Measurements from ENCODE around the gene ANKRD27.

ANKRD27 gene

DNA sequence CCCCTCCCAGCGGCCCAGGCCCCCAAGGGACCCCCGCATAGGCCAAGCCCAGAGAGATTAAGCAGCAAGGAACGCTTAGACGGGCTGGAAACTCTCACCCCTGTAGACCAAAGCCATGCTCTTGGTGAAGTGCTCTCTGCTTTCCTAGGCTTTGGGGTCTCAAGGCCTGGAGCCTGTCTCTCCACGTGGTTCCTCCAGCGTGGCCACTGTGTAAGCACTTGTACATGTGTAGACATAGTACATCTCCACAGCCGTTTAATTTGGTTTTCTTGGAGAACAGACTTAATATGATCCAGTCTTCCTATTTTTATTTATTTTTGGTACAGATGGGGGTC, 17.7 kb upstream of the ANKRD27 start:
- Histone ChIP-seq H3K9ac (peak overlapping the region; percentile 89 to 96 (median 94)), H3K27ac (peak overlapping the region; percentile 84 to 97 (median 95)), H3K4me2 (peak overlapping the region; percentile 88 to 98 (median 93)), H4K20me1 (peaks cover 0 to 40% (median 22%) of the 10 kb centered on the region in 11 experiments; a peak in 14 of 22 replicates), H3K36me3 (peaks cover 3 to 47% (median 45%) of the 10 kb centered on the region in 11 experiments; a peak in 21 of 22 replicates), H3K27me3 (no peaks in the 10 kb centered on the region), H3K9me3 (replicated peaks in 1 of 11) (peaks cover 0 to 48% (median 45%) of the 10 kb centered on the region in 11 experiments; a peak in 20 of 22 replicates), H3K4me1 (peaks cover 43 to 86% (median 49%) of the 10 kb centered on the region in 10 experiments), H3K4me3 (peak overlapping the region; percentile 71 to 86 (median 78))
- no peak for TF ChIP-seq Cebpa-rat (IDR thresholded peaks at IDR 0.05)

DNA sequence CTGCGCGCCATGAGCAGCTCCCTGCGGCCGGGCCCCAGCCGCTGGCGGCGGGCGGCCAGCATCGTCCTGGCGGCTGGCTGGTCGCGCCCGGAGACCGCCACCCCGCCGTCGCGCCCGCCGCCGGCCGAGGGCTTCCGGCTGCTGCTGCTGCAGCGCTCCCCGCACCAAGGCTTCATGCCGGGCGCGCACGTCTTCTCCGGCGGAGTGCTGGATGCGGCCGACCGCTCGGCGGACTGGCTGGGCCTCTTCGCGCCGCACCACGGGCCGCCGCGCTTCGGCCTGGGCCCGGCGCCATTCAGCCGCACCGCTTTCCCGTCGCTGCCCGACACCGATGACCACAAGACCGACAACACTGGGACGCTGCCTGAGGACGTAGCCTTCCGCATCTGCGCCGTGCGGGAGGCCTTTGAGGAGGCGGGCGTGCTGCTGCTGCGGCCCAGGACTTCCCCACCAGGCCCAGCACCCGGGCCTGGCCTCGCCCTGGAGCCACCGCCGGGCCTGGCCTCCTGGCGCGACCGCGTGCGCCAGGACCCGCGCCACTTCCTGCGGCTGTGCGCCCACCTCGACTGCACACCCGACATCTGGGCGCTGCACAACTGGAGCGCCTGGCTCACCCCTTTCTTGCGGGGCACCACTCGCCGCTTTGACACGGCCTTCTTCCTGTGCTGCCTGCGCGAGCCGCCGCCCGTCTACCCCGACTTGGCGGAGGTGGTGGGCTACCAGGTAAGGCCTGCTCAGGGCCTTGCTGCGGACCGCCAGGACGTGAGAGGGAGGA, 17.2 kb upstream of the ANKRD27 start:
- peak overlapping the region; percentile 89 to 96 (median 94) for H3K9ac ChIP-seq
- peak overlapping the region; percentile 71 to 86 (median 78) for H3K4me3 ChIP-seq
- no peak for TF ChIP-seq Cebpa-rat (IDR thresholded peaks at IDR 0.05)
- peaks cover 0 to 35% (median 18%) of the 10 kb centered on the region in 11 experiments; a peak in 13 of 22 replicates for H4K20me1 ChIP-seq
- peak overlapping the region; percentile 84 to 97 (median 95) for H3K27ac ChIP-seq
- peak overlapping the region; percentile 88 to 98 (median 93) for H3K4me2 ChIP-seq
- H3K9me3 ChIP-seq (replicated peaks in 1 of 11), result peaks cover 0 to 42% (median 39%) of the 10 kb centered on the region in 11 experiments; a peak in 20 of 22 replicates
- no peaks in the 10 kb centered on the region for H3K27me3 ChIP-seq
- H3K4me1 ChIP-seq, result peaks cover 43 to 81% (median 49%) of the 10 kb centered on the region in 10 experiments
- peaks cover 0 to 42% (median 39%) of the 10 kb centered on the region in 11 experiments; a peak in 20 of 22 replicates for H3K36me3 ChIP-seq

DNA sequence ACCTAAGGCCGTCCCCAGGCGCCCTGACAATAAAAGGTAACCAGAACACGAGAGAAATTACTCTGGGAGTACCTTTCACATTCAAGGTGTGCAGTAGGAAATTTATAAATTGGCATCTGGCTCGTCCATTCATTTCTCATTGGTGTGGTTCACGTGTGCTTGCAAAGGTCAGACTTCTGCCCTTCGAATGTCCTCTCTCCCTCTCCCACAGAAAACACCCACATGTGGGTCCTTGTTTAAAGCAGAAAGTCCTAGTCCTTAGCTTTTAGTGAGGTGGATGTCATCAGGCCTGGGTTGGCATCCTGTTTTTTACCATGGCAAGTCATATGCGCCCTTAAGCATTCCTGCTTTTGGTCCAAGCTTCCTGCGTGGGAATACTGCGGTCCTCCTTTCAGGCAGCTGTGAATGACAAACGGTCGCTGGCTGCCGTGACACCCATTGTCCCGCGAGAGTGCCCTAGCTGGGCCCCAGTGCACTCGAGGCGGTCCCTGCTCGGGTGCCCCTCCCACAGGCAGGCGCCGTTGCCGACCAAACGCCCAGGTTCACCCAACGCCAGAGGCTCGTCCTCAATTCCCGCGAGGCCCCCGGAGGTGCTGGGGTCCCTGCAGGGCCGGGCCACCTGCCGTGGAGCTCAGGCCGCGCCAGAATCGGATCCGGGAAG, 16.4 kb upstream of the ANKRD27 start, which contains the start of gene NUDT19:
Gene NUDT19 (plus strand): TSS at position 531 of the 661 bp plus-strand sequence. CDS start 140 bp downstream, outside the sequence.
- peaks cover 43 to 74% (median 49%) of the 10 kb centered on the region in 10 experiments for H3K4me1 ChIP-seq
- peaks cover 4 to 34% (median 32%) of the 10 kb centered on the region in 11 experiments; a peak in 19 of 22 replicates for H3K36me3 ChIP-seq
- H3K4me2 ChIP-seq, result peak within 1 kb of the TSS; percentile 88 to 98 (median 93)
- no peak for TF ChIP-seq Cebpa-rat (IDR thresholded peaks at IDR 0.05)
- H4K20me1 ChIP-seq, result peaks cover 0 to 28% (median 11%) of the 10 kb centered on the region in 11 experiments; a peak in 12 of 22 replicates
- H3K9ac ChIP-seq, result peak within 1 kb of the TSS; percentile 89 to 96 (median 94)
- peak within 1 kb of the TSS; percentile 84 to 97 (median 95) for H3K27ac ChIP-seq
- H3K27me3 ChIP-seq, result no peaks in the 10 kb centered on the region
- H3K9me3 ChIP-seq (replicated peaks in 1 of 11), result peaks cover 0 to 35% (median 32%) of the 10 kb centered on the region in 11 experiments; a peak in 20 of 22 replicates
- peak within 1 kb of the TSS; percentile 71 to 86 (median 78) for H3K4me3 ChIP-seq

- peaks cover 0 to 5% (median 4%) of the 10 kb centered on the region in 11 experiments; a peak in 18 of 22 replicates for H3K9me3 ChIP-seq (replicated peaks in 1 of 11)
- no peak overlapping the region for H3K9ac ChIP-seq
- no peak overlapping the region for H3K4me3 ChIP-seq
- no peak for TF ChIP-seq Cebpa-rat (IDR thresholded peaks at IDR 0.05)
- H3K4me2 ChIP-seq, result peak overlapping the region in 1 of 11 experiments; percentile 45; a peak in 2 of 22 replicates
- no peak overlapping the region for H3K27ac ChIP-seq
- H3K4me1 ChIP-seq, result peaks cover 29 to 43% (median 34%) of the 10 kb centered on the region in 10 experiments
- H3K36me3 ChIP-seq, result peaks cover 0 to 5% (median 2%) of the 10 kb centered on the region in 11 experiments; a peak in 11 of 22 replicates
- no peaks in the 10 kb centered on the region for H3K27me3 ChIP-seq
- H4K20me1 ChIP-seq, result no peaks in the 10 kb centered on the region; a peak in 2 of 22 replicates
These were observed 13.3 kb upstream of the ANKRD27 start for GRCh38 chr19:32688311-32688710.

DNA sequence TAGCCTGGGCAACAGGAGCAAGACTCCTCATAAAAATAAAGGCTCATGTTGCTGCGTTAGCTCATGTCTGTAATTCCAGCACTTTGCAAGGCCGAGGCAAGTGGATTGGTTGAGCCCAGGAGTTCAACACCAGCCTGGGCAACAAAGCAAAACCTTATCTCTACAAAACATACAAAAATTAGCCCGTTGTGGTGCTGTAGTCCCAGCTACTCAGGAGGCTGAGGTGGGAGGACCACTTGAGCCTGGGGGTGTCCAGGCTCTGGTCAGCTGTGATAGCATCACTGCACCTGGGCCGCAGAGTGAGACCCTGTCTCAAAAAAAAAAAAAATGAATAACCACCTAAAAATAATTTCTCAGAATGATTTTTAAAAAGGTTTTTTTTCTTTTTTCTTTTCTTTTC, 12.7 kb upstream of the ANKRD27 start:
- no peak overlapping the region for H3K27ac ChIP-seq

DNA sequence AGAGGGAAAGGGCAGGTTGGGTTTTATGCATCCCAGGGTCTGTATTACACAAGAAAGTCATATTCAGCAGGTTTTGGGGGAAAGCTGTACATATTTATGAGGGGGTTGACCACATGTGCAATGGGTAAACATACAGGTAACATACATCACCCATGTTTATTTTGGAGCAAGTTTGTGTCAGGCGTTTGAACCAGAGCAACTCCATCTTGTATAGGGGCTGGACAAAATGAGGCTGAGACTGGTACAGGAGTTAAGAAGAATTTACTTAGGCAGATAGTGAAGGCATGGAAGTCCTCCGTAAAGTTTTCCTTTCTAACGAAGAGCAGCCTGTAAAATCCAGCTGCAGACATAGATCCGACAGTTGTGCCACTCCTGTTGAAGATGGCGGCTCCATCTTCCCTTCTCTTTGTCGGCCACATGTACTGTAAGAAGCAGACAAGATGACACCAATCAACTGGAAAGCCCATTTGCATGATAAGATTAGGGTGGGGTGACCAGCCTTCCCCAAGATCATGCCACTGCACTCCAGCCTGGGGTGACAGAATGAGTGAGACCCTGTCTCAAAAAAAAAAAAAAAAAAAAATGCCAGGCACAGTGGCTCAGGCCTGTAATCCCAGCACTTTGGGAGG, 12.0 kb upstream of the ANKRD27 start:
- no peaks in the 10 kb centered on the region for H3K27me3 ChIP-seq
- no peak overlapping the region for H3K27ac ChIP-seq
- no peak overlapping the region for H3K4me2 ChIP-seq
- H3K36me3 ChIP-seq, result 0 out of 22 replicates have a peak, but pooled peaks cover 0 to 5% (median 0%) of the 10 kb centered on the region in 11 experiments
- H3K9ac ChIP-seq, result no peak overlapping the region
- H3K4me1 ChIP-seq, result peaks cover 20 to 34% (median 22%) of the 10 kb centered on the region in 10 experiments
- no peaks in the 10 kb centered on the region; a peak in 2 of 22 replicates for H4K20me1 ChIP-seq
- H3K4me3 ChIP-seq, result no peak overlapping the region
- TF ChIP-seq Cebpa-rat (IDR thresholded peaks at IDR 0.05), result no peak
- no peaks in the 10 kb centered on the region for H3K9me3 ChIP-seq (replicated peaks in 1 of 11)

More for the DNA sequence above, 12.7 kb upstream of the ANKRD27 start:
- no peak overlapping the region for H3K4me2 ChIP-seq
- H3K4me3 ChIP-seq, result no peak overlapping the region
- peaks cover 22 to 36% (median 27%) of the 10 kb centered on the region in 10 experiments for H3K4me1 ChIP-seq
- 0 out of 22 replicates have a peak, but pooled peaks cover 0 to 5% (median 0%) of the 10 kb centered on the region in 11 experiments for H3K36me3 ChIP-seq
- no peaks in the 10 kb centered on the region for H3K9me3 ChIP-seq (replicated peaks in 1 of 11)
- no peak overlapping the region for H3K9ac ChIP-seq
- no peaks in the 10 kb centered on the region for H3K27me3 ChIP-seq
- no peaks in the 10 kb centered on the region; a peak in 2 of 22 replicates for H4K20me1 ChIP-seq
- no peak for TF ChIP-seq Cebpa-rat (IDR thresholded peaks at IDR 0.05)

- Histone ChIP-seq H3K27ac (no peak overlapping the region), H3K4me1 (peaks cover 0 to 3% (median 0%) of the 10 kb centered on the region in 10 experiments; a peak in 3 of 20 replicates), H3K9ac (no peak overlapping the region), H3K27me3 (peaks cover 5 to 12% (median 6%) of the 10 kb centered on the region in 11 experiments), H3K4me3 (no peak overlapping the region), H3K9me3 (replicated peaks in 1 of 11) (no peaks in the 10 kb centered on the region), H4K20me1 (peaks cover 0 to 7% (median 0%) of the 10 kb centered on the region in 11 experiments; a peak in 5 of 22 replicates), H3K4me2 (no peak overlapping the region), H3K36me3 (0 out of 22 replicates have a peak, but pooled peaks cover 0 to 5% (median 0%) of the 10 kb centered on the region in 11 experiments)
- no peak for TF ChIP-seq Cebpa-rat (IDR thresholded peaks at IDR 0.05)
These were observed 7.3 kb upstream of the ANKRD27 start for GRCh38 chr19:32682317-32682716.

- no peaks in the 10 kb centered on the region for H3K9me3 ChIP-seq (replicated peaks in 1 of 11)
- H3K36me3 ChIP-seq, result no peaks in the 10 kb centered on the region
- TF ChIP-seq Cebpa-rat (IDR thresholded peaks at IDR 0.05), result no peak
- peaks cover 2 to 16% (median 10%) of the 10 kb centered on the region in 10 experiments; a peak in 18 of 20 replicates for H3K4me1 ChIP-seq
- H3K27ac ChIP-seq, result no peak overlapping the region
- no peak overlapping the region for H3K4me3 ChIP-seq
- peaks cover 18 to 25% (median 20%) of the 10 kb centered on the region in 11 experiments for H3K27me3 ChIP-seq
- peaks cover 0 to 17% (median 6%) of the 10 kb centered on the region in 11 experiments; a peak in 8 of 22 replicates for H4K20me1 ChIP-seq
- no peak overlapping the region for H3K4me2 ChIP-seq
- no peak overlapping the region for H3K9ac ChIP-seq
These were observed 6.0 kb upstream of the ANKRD27 start for GRCh38 chr19:32680986-32681385.

Data from BLaER1 treated with 17β-estradiol and CSF1 and Interleukin-3, amounts not matched to agents 10 nM and 100 nM (cell line).